Measurements from ENCODE around the gene HHATL. TPM values are rescaled to one million over a fixed set of nuclear protein-coding genes. Genes with fewer than 3 reads are reported as not detected.

HHATL gene
- total and polyA plus RNA-seq, 2 of the 8 experiments (the other 6 are each of a cell fraction or from before 2014, with no cell fraction given): 0.18 TPM; not detected in 1

DNA sequence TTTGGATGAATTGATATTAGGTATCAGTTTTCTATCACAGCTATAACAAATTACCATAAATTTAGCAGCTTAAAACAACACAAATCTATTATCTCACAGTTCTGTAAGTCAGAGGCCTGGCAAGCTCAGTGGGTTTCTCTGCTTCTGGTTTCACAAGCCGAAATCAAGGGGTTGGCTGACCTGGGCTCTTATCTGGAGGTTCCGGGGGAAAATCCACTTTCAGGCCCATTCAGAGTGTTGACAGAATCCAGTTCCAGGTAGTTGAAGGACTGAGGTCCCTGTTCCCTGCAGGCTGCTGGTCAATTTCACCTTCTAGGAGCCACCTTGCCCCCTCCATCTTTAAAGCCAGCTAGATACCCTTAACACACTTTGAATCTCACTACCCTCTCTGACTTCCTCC lies 11.1 kb upstream of the HHATL start:
- Histone ChIP-seq H3K79me2 (ENCODE audit: control insufficient read depth in 1 of 2, insufficient read depth in 2 of 2, low read length in 2 of 2) (no peaks in the 10 kb centered on the region), H2BK5ac (ENCODE audit: low read depth, low read length) (no peak overlapping the region), H2BK20ac (ENCODE audit: low read length) (no peak overlapping the region), H3K23me2 (ENCODE audit: low read depth, low read length) (no peaks in the 10 kb centered on the region), H2AK5ac (ENCODE audit: low read depth, low read length) (no peak overlapping the region), H3K4ac (replicated peaks; ENCODE audit: insufficient read length, low read depth, low read length) (no peak overlapping the region), H2BK120ac (replicated peaks; ENCODE audit: low read depth, low read length) (no peak overlapping the region), H3K79me1 (ENCODE audit: low read depth, low read length) (no peaks in the 10 kb centered on the region), H3K4me3 (ENCODE audit: extremely low read depth in 1 of 4, insufficient read depth in 2 of 4, low read depth in 3 of 4, low read length in 4 of 4) (no peak overlapping the region), H4K8ac (ENCODE audit: extremely low read depth, insufficient read depth, low read length) (no peak overlapping the region), H3K9ac (replicated peaks in 1 of 4; ENCODE audit: extremely low read depth in 1 of 4, low read depth in 3 of 4, low read length in 3 of 4) (no peak overlapping the region), H4K91ac (replicated peaks; ENCODE audit: insufficient read length, low read length) (no peak overlapping the region), H2BK12ac (ENCODE audit: low read depth, low read length) (no peak overlapping the region), H3K4me1 (replicated peaks in 1 of 4; ENCODE audit: control insufficient read depth in 3 of 4, insufficient read depth in 4 of 4, low read length in 3 of 4) (no peaks in the 10 kb centered on the region; a peak in 2 of 7 replicates), H3K14ac (ENCODE audit: insufficient read length) (no peak overlapping the region), H3K9me3 (ENCODE audit: insufficient read depth in 2 of 2, low read depth in 1 of 2, low read length in 1 of 2) (no peaks in the 10 kb centered on the region), H4K5ac (ENCODE audit: insufficient read length, low read depth, low read length) (no peak overlapping the region), H2BK15ac (ENCODE audit: low read length) (no peak overlapping the region), H4K20me1 (replicated peaks in 1 of 2; ENCODE audit: control insufficient read depth in 1 of 2, insufficient read depth in 2 of 2, low read length in 2 of 2) (no peaks in the 10 kb centered on the region), H3K56ac (replicated peaks; ENCODE audit: insufficient read length, low read depth, low read length) (no peak overlapping the region), H3K27me3 (replicated peaks in 1 of 4; ENCODE audit: control insufficient read depth in 3 of 4, extremely low read depth in 1 of 4, insufficient read depth in 3 of 4, low read length in 3 of 4) (no peaks in the 10 kb centered on the region), H2AFZ (ENCODE audit: low read length) (no peak overlapping the region), H3K4me2 (ENCODE audit: insufficient read depth in 1 of 2, low read depth in 2 of 2, low read length in 2 of 2) (no peak overlapping the region), H3K27ac (ENCODE audit: low read depth, low read length) (no peak overlapping the region), H3K36me3 (ENCODE audit: control insufficient read depth in 2 of 4, insufficient read depth in 4 of 4, low read length in 3 of 4) (no peaks in the 10 kb centered on the region), H3K18ac (ENCODE audit: extremely low read depth, low read length) (no peak overlapping the region), H3K23ac (ENCODE audit: insufficient read length) (no peak overlapping the region)
- CTCF ChIA-PET (ENCODE audit: partially characterized antibody): interaction anchor here (1.3 to 11.4 kb wide), 7 partner anchors 9 to 58 kb away, joined by 3 to 53 read pairs (median 21); partner anchors contain the start of gene HHATL
- TF ChIP-seq POU5F1 (IDR thresholded peaks at IDR 0.05; ENCODE audit: low read depth, low read length): no peak
- POLR2A ChIA-PET (ENCODE audit: partially characterized antibody): interaction anchor here (2.3 kb wide), 1 partner anchor 10 kb away, joined by 9 read pairs; the partner anchor contains the start of gene HHATL
- FAIRE-seq: no peak
- peak in 1 of 2 experiments; percentile 10 for DNase-seq (ENCODE audit: low read depth in 1 of 2, low spot score in 2 of 2)
- WGBS, 2 experiments (ENCODE audit: extremely low coverage in 1 of 2, insufficient coverage in 1 of 2, insufficient read length in 1 of 2, insufficient replicate concordance in 2 of 2, low coverage in 1 of 2, low lambda C conversion rate in 2 of 2, missing lambda C conversion rate in 1 of 2): 84% methylated on average over 2 of the region's 2 CpGs; no CpG with 5 or more reads in 1 of the 2 experiments
